Fibroblast of lung (primary cell): ENCODE measurements around the gene MICAL2.

Source experiments
- EZH2 ChIP-seq: IDR thresholded peaks from 2 replicates; pipeline ENCODE4 v1.5.1; 2012; ENCODE audit warnings: low read length, control low read depth, mild to moderate bottlenecking; ENCODE audit errors: missing control alignments
- TF ChIP-seq, protein P1 (sequence below), 2 donors: IDR thresholded peaks in 1 of 2; conservative IDR thresholded peaks in 1 of 2; 1 replicate in 1 of 2; 2 replicates in 1 of 2; pipeline ENCODE4 v1.5.1; 2011 to 2012; ENCODE audit warnings: low read length in 2 of 2, control low read depth in 1 of 2, inconsistent platforms in 1 of 2, low read depth in 1 of 2, mild to moderate bottlenecking in 1 of 2

DNA sequence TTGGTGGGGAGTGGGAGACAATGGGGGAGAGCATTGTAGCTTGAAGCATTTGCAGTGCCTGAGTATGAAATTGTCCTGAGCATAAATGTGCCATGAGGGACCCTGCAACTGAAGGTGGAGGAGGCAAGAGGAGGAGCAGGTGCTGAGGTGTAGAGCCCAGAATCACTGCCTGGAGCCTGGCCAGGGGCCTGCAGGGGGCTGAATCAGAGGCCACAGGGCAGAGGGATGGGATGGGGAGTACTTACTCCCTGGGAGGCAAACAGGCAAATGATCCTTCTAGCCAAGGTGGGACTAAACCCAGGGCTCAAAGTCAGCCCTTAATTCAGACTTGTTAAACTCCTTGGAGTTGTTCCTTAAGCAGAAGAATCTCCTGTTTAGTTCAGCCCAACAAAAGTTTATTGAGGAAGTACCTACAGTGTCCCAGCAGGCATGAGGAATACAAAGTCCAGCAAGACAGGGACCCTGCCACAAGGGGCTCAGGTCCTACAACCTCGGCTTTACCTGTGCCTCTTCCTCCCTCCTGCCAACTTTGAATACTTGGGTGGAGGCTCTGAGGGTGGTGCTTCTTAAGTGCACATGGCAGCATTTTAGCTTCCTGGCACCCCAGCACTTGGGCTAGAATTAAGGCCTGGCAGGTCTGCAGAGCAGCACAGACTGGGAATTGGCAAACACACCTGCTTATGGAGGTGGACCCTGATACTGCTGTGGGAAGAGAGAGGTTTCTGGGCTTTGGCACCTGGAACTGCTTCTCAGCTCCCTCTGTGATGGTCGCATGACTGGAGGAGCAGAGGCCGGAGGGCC is 20.0 kb downstream of the MICAL2 start:
- TF ChIP-seq, protein P1, sequence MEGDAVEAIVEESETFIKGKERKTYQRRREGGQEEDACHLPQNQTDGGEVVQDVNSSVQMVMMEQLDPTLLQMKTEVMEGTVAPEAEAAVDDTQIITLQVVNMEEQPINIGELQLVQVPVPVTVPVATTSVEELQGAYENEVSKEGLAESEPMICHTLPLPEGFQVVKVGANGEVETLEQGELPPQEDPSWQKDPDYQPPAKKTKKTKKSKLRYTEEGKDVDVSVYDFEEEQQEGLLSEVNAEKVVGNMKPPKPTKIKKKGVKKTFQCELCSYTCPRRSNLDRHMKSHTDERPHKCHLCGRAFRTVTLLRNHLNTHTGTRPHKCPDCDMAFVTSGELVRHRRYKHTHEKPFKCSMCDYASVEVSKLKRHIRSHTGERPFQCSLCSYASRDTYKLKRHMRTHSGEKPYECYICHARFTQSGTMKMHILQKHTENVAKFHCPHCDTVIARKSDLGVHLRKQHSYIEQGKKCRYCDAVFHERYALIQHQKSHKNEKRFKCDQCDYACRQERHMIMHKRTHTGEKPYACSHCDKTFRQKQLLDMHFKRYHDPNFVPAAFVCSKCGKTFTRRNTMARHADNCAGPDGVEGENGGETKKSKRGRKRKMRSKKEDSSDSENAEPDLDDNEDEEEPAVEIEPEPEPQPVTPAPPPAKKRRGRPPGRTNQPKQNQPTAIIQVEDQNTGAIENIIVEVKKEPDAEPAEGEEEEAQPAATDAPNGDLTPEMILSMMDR (conservative IDR thresholded peaks at IDR 0.05 in 1 of 2, IDR thresholded peaks at IDR 0.05 in 1 of 2; ENCODE audit: low read depth in 1 of 2, low read length in 2 of 2), result no peak
- no peak for TF ChIP-seq EZH2
